ENCODE data around the gene MCRIP2. TPM values are rescaled to one million over a fixed set of nuclear protein-coding genes. Genes with fewer than 3 reads are reported as not detected.

MCRIP2 gene
- total and polyA plus RNA-seq, 2 of the 8 experiments (the other 6 are each of a cell fraction or from before 2014, with no cell fraction given): 45.4 to 75.5 TPM

GRCh38 chr16:626787-627453 is 14.7 kb upstream of the MCRIP2 start:
- Histone ChIP-seq H3K18ac (ENCODE audit: extremely low read depth, low read length) (no peak overlapping the region), H3K56ac (replicated peaks; ENCODE audit: insufficient read length, low read depth, low read length) (no peak overlapping the region), H3K27me3 (replicated peaks in 1 of 4; ENCODE audit: control insufficient read depth in 3 of 4, extremely low read depth in 1 of 4, insufficient read depth in 3 of 4, low read length in 3 of 4) (no peaks in the 10 kb centered on the region), H3K27ac (ENCODE audit: low read depth, low read length) (no peak overlapping the region), H3K36me3 (ENCODE audit: control insufficient read depth in 2 of 4, insufficient read depth in 4 of 4, low read length in 3 of 4) (peaks cover 0 to 4% (median 0%) of the 10 kb centered on the region in 4 experiments; a peak in 1 of 8 replicates), H4K5ac (ENCODE audit: insufficient read length, low read depth, low read length) (no peak overlapping the region), H2BK5ac (ENCODE audit: low read depth, low read length) (peak overlapping the region; percentile 71), H3K79me1 (ENCODE audit: low read depth, low read length) (peaks cover 4% of the 10 kb centered on the region; the same call in 1 of the 2 replicates), H2BK15ac (ENCODE audit: low read length) (no peak overlapping the region), H4K91ac (replicated peaks; ENCODE audit: insufficient read length, low read length) (peak overlapping the region; percentile 73), H2AK5ac (ENCODE audit: low read depth, low read length) (no peak overlapping the region), H3K23ac (ENCODE audit: insufficient read length) (no peak overlapping the region), H3K4me2 (ENCODE audit: insufficient read depth in 1 of 2, low read depth in 2 of 2, low read length in 2 of 2) (no peak overlapping the region), H3K14ac (ENCODE audit: insufficient read length) (no peak overlapping the region), H4K20me1 (replicated peaks in 1 of 2; ENCODE audit: control insufficient read depth in 1 of 2, insufficient read depth in 2 of 2, low read length in 2 of 2) (peaks cover 0 to 1% of the 10 kb centered on the region in 2 experiments), H2AFZ (ENCODE audit: low read length) (no peak overlapping the region), H3K9me3 (ENCODE audit: insufficient read depth in 2 of 2, low read depth in 1 of 2, low read length in 1 of 2) (no peaks in the 10 kb centered on the region), H3K4me3 (ENCODE audit: extremely low read depth in 1 of 4, insufficient read depth in 2 of 4, low read depth in 3 of 4, low read length in 4 of 4) (no peak overlapping the region), H2BK120ac (replicated peaks; ENCODE audit: low read depth, low read length) (no peak overlapping the region), H3K9ac (replicated peaks in 1 of 4; ENCODE audit: extremely low read depth in 1 of 4, low read depth in 3 of 4, low read length in 3 of 4) (no peak overlapping the region), H2BK20ac (ENCODE audit: low read length) (no peak overlapping the region), H3K79me2 (ENCODE audit: control insufficient read depth in 1 of 2, insufficient read depth in 2 of 2, low read length in 2 of 2) (no peaks in the 10 kb centered on the region), H4K8ac (ENCODE audit: extremely low read depth, insufficient read depth, low read length) (no peak overlapping the region), H3K4me1 (replicated peaks in 1 of 4; ENCODE audit: control insufficient read depth in 3 of 4, insufficient read depth in 4 of 4, low read length in 3 of 4) (peaks cover 0 to 32% (median 24%) of the 10 kb centered on the region in 4 experiments; a peak in 6 of 7 replicates), H2BK12ac (ENCODE audit: low read depth, low read length) (no peak overlapping the region), H3K4ac (replicated peaks; ENCODE audit: insufficient read length, low read depth, low read length) (no peak overlapping the region), H3K23me2 (ENCODE audit: low read depth, low read length) (peaks cover 2% of the 10 kb centered on the region; the same call in 1 of the 2 replicates)
- CTCF ChIA-PET (ENCODE audit: partially characterized antibody): interaction anchor here (1.0 to 1.6 kb wide), 4 partner anchors 9 to 117 kb away, joined by 3 to 4 read pairs (median 3); no protein-coding TSS in a partner anchor
- DNase-seq (ENCODE audit: low read depth in 1 of 2, low spot score in 2 of 2): no peak
- POLR2A ChIA-PET (ENCODE audit: partially characterized antibody): interaction anchor here (0.9 to 1.0 kb wide), 2 partner anchors 20 to 44 kb away, joined by 3 read pairs; no protein-coding TSS in a partner anchor
- no peak for FAIRE-seq
- WGBS, 2 experiments (ENCODE audit: extremely low coverage in 1 of 2, insufficient coverage in 1 of 2, insufficient read length in 1 of 2, insufficient replicate concordance in 2 of 2, low coverage in 1 of 2, low lambda C conversion rate in 2 of 2, missing lambda C conversion rate in 1 of 2): 94% methylated on average over 29 of the region's 29 CpGs; no CpG with 5 or more reads in 1 of the 2 experiments
- TF ChIP-seq NRF1 (IDR thresholded peaks at IDR 0.05; ENCODE audit: low read depth, low read length) (no peak), TCF12 (IDR thresholded peaks at IDR 0.05; ENCODE audit: low read depth, low read length) (no peak), SP1 (IDR thresholded peaks at IDR 0.05; ENCODE audit: low read depth, low read length) (no peak), KDM4A (IDR thresholded peaks at IDR 0.05; ENCODE audit: low read depth, low read length, severe bottlenecking) (no peak), TEAD4 (IDR thresholded peaks at IDR 0.05; ENCODE audit: low read depth, low read length) (no peak), NANOG (IDR thresholded peaks at IDR 0.05; ENCODE audit: insufficient read depth, low read depth, low read length, poor library complexity, severe bottlenecking) (no peak), BCL11A (IDR thresholded peaks at IDR 0.05; ENCODE audit: low read depth in 2 of 2, low read length in 2 of 2) (no peak), EZH2 (IDR thresholded peaks at IDR 0.05; ENCODE audit: low read depth, low read length, severe bottlenecking) (no peak), CBX8 (IDR thresholded peaks at IDR 0.05; ENCODE audit: borderline replicate concordance, low read depth, low read length) (no peak), POLR2AphosphoS5 (IDR thresholded peaks at IDR 0.05; ENCODE audit: low read depth, low read length) (no peak), ASH2L (IDR thresholded peaks at IDR 0.05; ENCODE audit: low read length) (no peak), KDM5A (IDR thresholded peaks at IDR 0.05; ENCODE audit: low read length) (no peak), SP4 (IDR thresholded peaks at IDR 0.05; ENCODE audit: low read length) (no peak)

All from H1 (cell line).